AG04450 (cell line): ENCODE measurements around the gene TBX19. TPM values are rescaled to one million over a fixed set of nuclear protein-coding genes. Genes with fewer than 3 reads are reported as not detected.

ENCODE experiments used
- CTCF ChIA-PET: fragments of 300-600, 350-600 bp; formaldehyde crosslinking; extraction: SDS; loops from one replicate; lab custom pipeline; 2022; ENCODE audit warnings: antibody characterized with exemption, inconsistent platforms; lab: Charles Lee
- POLR2A ChIA-PET: fragments of 350-600 bp; formaldehyde crosslinking; extraction: SDS; loops from one replicate; lab custom pipeline; 2021; ENCODE audit warnings: antibody characterized with exemption, inconsistent platforms; lab: Yijun Ruan, JAX
- DNase-seq: peaks from one replicate; pipeline ENCODE4 v3.0.0-alpha.2; 2011; ENCODE audit warnings: low read depth, low spot score
- H3K27ac ChIP-seq: one replicate; pipeline ENCODE4 v1.5.1; 2012; ENCODE audit warnings: low read depth, low read length, control low read depth
- H3K27me3 ChIP-seq: one replicate; pipeline ENCODE4 v1.6.0; 2012; ENCODE audit warnings: low read length; ENCODE audit not compliant: control insufficient read depth, insufficient read depth
- H3K4me3 ChIP-seq: 2 replicates; pipeline ENCODE4 v1.5.1; 2011; ENCODE audit warnings: mild to moderate bottlenecking, low read depth, low read length, control low read depth
- H3K9me3 ChIP-seq: 2 replicates; pipeline ENCODE4 v1.5.1; 2012; ENCODE audit warnings: low read length; ENCODE audit not compliant: control insufficient read depth, insufficient read depth
- CTCF ChIP-seq: IDR thresholded peaks from 2 replicates; pipeline ENCODE4 v1.5.1; 2011; ENCODE audit warnings: low read depth, low read length, control low read depth, inconsistent platforms
- polyA minus RNA-seq: library from RNA; depleted of rRNA, polyadenylated mRNA; stranded (reverse); fragments of >200 nt; gene quantifications from 2 replicates; pipeline ENCODE4 v1.2.3, GENCODE V29; 2011; rRNA and poly(A)+ RNA removed
- polyA plus RNA-seq: library from polyadenylated mRNA; depleted of rRNA; stranded (reverse); fragments of >200 nt; gene quantifications from 2 replicates; pipeline ENCODE4 v1.2.3, GENCODE V29; 2011; rRNA removed

The TBX19 gene
- polyA plus RNA-seq = 1.0 and 1.3 TPM in 2 replicates
- 0.92 and 1.1 TPM in 2 replicates for polyA minus RNA-seq

- ChIA-PET CTCF (interaction anchor here (1.0 to 3.1 kb wide), 2 partner anchors 45 to 62 kb away, joined by 3 to 14 read pairs; no protein-coding TSS in a partner anchor), POLR2A (interaction anchor here (1.1 kb wide), 1 partner anchor 62 kb away, joined by 4 read pairs; no protein-coding TSS in a partner anchor)
- Histone ChIP-seq H3K9me3 (no peaks in the 10 kb centered on the region), H3K27me3 (no peaks in the 10 kb centered on the region), H3K4me3 (no peak within 1 kb of the TSS), H3K27ac (no peak within 1 kb of the TSS)
- no peak for DNase-seq
- no peak for TF ChIP-seq CTCF
Measured at GRCh38 chr1:168280296-168280927, at the start of gene TBX19. TBX19 (plus strand) TSS chr1:168280877; CDS start chr1:168281091, 214 bp downstream.

GRCh38 chr1:168234846-168235547, 45.7 kb upstream of the TBX19 start:
- no peak for DNase-seq
- H3K27ac ChIP-seq = no peak overlapping the region
- H3K27me3 ChIP-seq = no peaks in the 10 kb centered on the region
- ChIA-PET CTCF (interaction anchor here (0.5 to 4.1 kb wide), 22 partner anchors 9 to 133 kb away, joined by 3 to 37 read pairs (median 4); partner anchors contain the start of gene SFT2D2), POLR2A (no interaction called here)
- no peak overlapping the region for H3K4me3 ChIP-seq
- no peaks in the 10 kb centered on the region for H3K9me3 ChIP-seq
- peak; percentile 64 for TF ChIP-seq CTCF

GRCh38 chr1:168235548-168235885, 45.2 kb upstream of the TBX19 start:
- Histone ChIP-seq H3K27me3 (no peaks in the 10 kb centered on the region), H3K27ac (no peak overlapping the region), H3K9me3 (no peaks in the 10 kb centered on the region), H3K4me3 (no peak overlapping the region)
- no peak for TF ChIP-seq CTCF
- POLR2A ChIA-PET = no interaction called here
- DNase-seq = no peak
- CTCF ChIA-PET = interaction anchor here (0.5 to 4.1 kb wide), 19 partner anchors 8 to 133 kb away, joined by 3 to 37 read pairs (median 4); partner anchors contain the start of gene SFT2D2

GRCh38 chr1:168235937-168236336, 44.7 kb upstream of the TBX19 start:
- no peak for TF ChIP-seq CTCF
- Histone ChIP-seq H3K9me3 (no peaks in the 10 kb centered on the region), H3K27ac (no peak overlapping the region), H3K27me3 (no peaks in the 10 kb centered on the region), H3K4me3 (no peak overlapping the region)
- DNase-seq = no peak
- POLR2A ChIA-PET = no interaction called here
- CTCF ChIA-PET = interaction anchor here (0.5 to 4.1 kb wide), 19 partner anchors 8 to 134 kb away, joined by 3 to 37 read pairs (median 4); partner anchors contain the start of gene SFT2D2
